Immature natural killer cell (primary cell): ENCODE data around the gene HSD17B2. TPM values are rescaled to one million over a fixed set of nuclear protein-coding genes. Genes with fewer than 3 reads are reported as not detected.

ENCODE experiments used
- DNase-seq, 3 donors: peaks; one replicate each; pipeline ENCODE4 v3.0.0; 2022; ENCODE audit warnings: mixed read lengths in 1 of 3
- H3K27ac Mint-ChIP-seq, 6 donors: one replicate each; pipeline ENCODE4 v1.8.0; 2020; ENCODE audit warnings: mixed read lengths in 6 of 6, mild to moderate bottlenecking in 5 of 6, inconsistent platforms in 4 of 6, moderate library complexity in 3 of 6
- H3K27me3 Mint-ChIP-seq, 3 donors: one replicate each; pipeline ENCODE4 v1.8.0; 2020 to 2021; ENCODE audit warnings: low read depth in 3 of 3, mild to moderate bottlenecking in 3 of 3, mixed read lengths in 3 of 3, moderate library complexity in 3 of 3, inconsistent platforms in 1 of 3
- H3K36me3 Mint-ChIP-seq, 3 donors: one replicate each; pipeline ENCODE4 v1.8.0; 2020; ENCODE audit warnings: mixed read lengths in 3 of 3, inconsistent platforms in 2 of 3, mild to moderate bottlenecking in 2 of 3
- H3K4me1 Mint-ChIP-seq, 2 donors: one replicate each; pipeline ENCODE4 v1.8.0; 2020; ENCODE audit warnings: inconsistent platforms in 2 of 2, mild to moderate bottlenecking in 2 of 2, mixed read lengths in 2 of 2, moderate library complexity in 1 of 2
- H3K4me3 Mint-ChIP-seq, 5 donors: one replicate each; pipeline ENCODE4 v1.8.0; 2020; ENCODE audit warnings: mild to moderate bottlenecking in 5 of 5, mixed read lengths in 5 of 5, inconsistent platforms in 3 of 5, moderate library complexity in 3 of 5
- H3K9me3 Mint-ChIP-seq, 6 donors: one replicate each; pipeline ENCODE4 v1.8.0; 2020; ENCODE audit warnings: mild to moderate bottlenecking in 6 of 6, mixed read lengths in 6 of 6, inconsistent platforms in 4 of 6, moderate library complexity in 3 of 6
- polyA plus RNA-seq, 3 donors: library from polyadenylated mRNA; unstranded; fragments of 300-500 nt; fragmentation: Illumina TruSeq; gene quantifications; one replicate each; pipeline ENCODE4 v1.2.3, GENCODE V29; 2021

HSD17B2 gene
- polyA plus RNA-seq, 3 donors from 2014 or later = not detected

DNA sequence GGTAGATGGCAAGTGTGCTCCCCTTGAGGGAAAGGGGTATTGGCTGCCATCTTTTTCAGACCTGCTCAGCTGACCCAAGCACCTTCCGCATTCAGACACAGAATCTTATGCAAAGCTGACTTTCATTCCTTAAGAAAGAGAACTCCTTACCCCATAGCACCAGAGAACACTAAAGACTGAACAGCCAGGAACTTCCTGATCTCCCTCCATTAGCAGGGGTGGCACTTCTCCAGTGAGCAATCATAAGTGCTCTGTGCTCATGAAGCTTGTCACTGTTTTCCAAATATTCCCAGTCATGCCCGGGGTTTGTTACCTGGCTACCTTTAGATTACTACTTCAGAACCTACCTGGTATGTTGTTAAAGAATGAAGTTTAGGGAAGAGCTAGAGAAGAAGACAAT, 11.9 kb downstream of the HSD17B2 start:
- Mint-ChIP-seq H3K27me3 (peaks cover 3 to 5% (median 4%) of the 10 kb centered on the region in 3 donors), H3K9me3 (peaks cover 0 to 2% (median 0%) of the 10 kb centered on the region in 6 donors), H3K4me1 (no peaks in the 10 kb centered on the region), H3K27ac (no peak overlapping the region), H3K36me3 (no peaks in the 10 kb centered on the region), H3K4me3 (no peak overlapping the region)
- no peak for DNase-seq

DNA sequence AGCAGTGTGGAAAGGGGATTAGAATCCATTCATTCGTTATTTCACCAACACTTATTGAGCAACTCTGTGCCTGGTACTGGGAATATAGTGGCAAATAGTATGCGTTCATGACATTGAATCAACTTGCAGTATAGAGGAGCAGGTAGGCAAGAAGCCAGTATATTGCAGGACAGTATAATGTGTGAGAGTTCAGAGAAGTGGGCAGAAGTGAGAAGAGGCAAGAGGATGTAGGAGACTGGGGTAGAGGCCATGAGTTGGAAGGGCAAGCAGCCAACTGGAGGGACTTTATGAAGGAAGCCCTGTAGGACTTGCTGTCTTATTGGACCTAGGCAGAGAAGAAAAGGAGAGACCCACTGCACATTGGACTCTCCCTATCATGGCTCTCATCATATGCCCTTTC, 12.3 kb downstream of the HSD17B2 start:
- DNase-seq = no peak

DNA sequence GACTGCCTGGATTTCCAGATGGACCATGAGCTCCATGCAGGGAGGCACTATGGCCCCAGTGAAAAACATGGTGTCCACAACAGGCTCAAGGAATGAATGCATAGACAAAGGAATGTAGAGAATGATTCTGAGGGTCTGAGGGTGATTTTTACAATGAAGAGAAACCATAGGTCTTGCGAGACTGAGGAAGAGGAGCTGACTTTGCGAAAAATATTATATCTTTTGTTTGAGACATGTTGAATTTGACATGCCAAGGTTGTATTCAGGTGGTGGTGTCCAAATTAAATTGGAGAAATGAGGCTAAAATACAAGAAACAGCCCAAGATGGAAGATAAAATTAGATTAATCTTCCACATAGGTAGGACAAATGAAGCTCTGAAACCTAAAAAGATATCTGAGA, 12.7 kb downstream of the HSD17B2 start:
- Mint-ChIP-seq H3K27me3 (peaks cover 3 to 5% (median 4%) of the 10 kb centered on the region in 3 donors), H3K4me1 (no peaks in the 10 kb centered on the region), H3K36me3 (no peaks in the 10 kb centered on the region), H3K9me3 (peaks cover 0 to 2% (median 0%) of the 10 kb centered on the region in 6 donors), H3K27ac (no peak overlapping the region), H3K4me3 (no peak overlapping the region)
- no peak for DNase-seq

More for the DNA sequence above, 12.3 kb downstream of the HSD17B2 start:
- Mint-ChIP-seq H3K36me3 (no peaks in the 10 kb centered on the region), H3K27me3 (peaks cover 3 to 5% (median 4%) of the 10 kb centered on the region in 3 donors), H3K4me1 (no peaks in the 10 kb centered on the region), H3K9me3 (peaks cover 0 to 2% (median 0%) of the 10 kb centered on the region in 6 donors), H3K27ac (no peak overlapping the region), H3K4me3 (no peak overlapping the region)

DNA sequence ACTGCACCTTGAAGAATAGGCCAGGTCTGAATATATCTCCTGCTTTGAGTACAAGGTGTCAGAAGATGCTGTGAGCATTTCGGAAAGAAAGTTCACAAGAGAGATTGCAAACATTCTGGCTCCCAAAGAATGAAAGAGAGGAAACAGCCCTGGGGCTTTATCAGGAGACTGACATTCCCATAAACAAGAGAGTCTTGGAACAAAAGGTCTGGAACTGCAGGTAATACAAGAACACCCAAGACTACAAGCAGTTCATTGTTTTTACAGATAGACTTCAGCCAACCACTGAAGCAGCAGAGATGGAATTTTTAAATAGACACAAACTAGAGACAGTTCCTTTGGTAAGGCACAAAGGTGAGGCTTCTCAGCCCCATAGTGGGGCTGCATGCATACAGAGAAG, 14.4 kb downstream of the HSD17B2 start:
- DNase-seq = no peak
- Mint-ChIP-seq H3K27ac (no peak overlapping the region), H3K4me1 (no peaks in the 10 kb centered on the region), H3K27me3 (peaks cover 3 to 5% (median 3%) of the 10 kb centered on the region in 3 donors), H3K4me3 (no peak overlapping the region), H3K36me3 (no peaks in the 10 kb centered on the region), H3K9me3 (peaks cover 0 to 2% (median 0%) of the 10 kb centered on the region in 6 donors)

DNA sequence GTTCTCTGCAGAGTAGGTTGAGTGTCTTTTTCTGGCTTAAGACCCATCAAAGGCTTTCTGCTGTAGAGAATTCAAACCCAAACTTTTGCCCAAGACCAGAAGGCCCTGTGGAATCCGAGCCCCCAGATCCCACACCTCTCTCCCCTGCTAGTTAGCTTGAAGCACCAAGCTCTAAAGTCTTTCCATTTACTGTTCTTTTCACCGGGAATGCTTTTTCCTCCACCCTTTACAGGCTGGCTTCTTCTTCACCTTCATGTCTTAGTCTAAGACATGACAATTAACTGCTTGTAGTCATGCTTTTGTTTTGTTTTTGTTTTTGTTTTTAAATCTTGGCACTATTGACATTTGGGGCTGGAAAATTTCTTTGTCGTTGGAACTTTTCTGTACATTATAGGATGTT, 15.5 kb downstream of the HSD17B2 start:
- H3K9me3 Mint-ChIP-seq = peaks cover 0 to 2% (median 0%) of the 10 kb centered on the region in 6 donors
- no peak for DNase-seq
- no peaks in the 10 kb centered on the region for H3K4me1 Mint-ChIP-seq
- H3K27me3 Mint-ChIP-seq = peaks cover 2 to 5% (median 3%) of the 10 kb centered on the region in 3 donors
- H3K4me3 Mint-ChIP-seq = no peak overlapping the region
- H3K27ac Mint-ChIP-seq = no peak overlapping the region
- no peaks in the 10 kb centered on the region for H3K36me3 Mint-ChIP-seq

DNA sequence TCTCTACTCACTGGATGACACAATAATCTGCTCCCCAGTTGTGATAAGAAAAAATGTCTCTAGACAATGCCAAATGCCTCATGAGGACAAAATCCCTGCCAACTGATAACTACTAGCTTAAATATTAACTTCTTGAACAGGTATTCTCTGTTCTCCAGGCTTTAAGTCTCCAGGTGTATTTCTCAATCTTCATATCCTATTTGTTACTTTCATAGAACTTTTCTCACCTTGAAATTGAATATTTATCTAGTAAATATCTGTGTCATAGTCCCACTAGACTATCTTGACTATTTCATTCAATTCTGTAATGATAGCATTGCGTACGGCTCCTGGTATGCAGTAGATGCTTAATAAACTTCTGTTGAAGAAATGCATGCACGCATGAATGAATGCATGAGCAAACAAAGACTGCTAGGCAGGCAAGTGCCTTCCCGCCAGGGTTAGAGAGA, 15.9 kb downstream of the HSD17B2 start:
- DNase-seq = no peak
- no peaks in the 10 kb centered on the region for H3K36me3 Mint-ChIP-seq
- H3K9me3 Mint-ChIP-seq = no peaks in the 10 kb centered on the region
- no peaks in the 10 kb centered on the region for H3K4me1 Mint-ChIP-seq
- peaks cover 2 to 5% (median 3%) of the 10 kb centered on the region in 3 donors for H3K27me3 Mint-ChIP-seq
- no peak overlapping the region for H3K4me3 Mint-ChIP-seq
- H3K27ac Mint-ChIP-seq = no peak overlapping the region

DNA sequence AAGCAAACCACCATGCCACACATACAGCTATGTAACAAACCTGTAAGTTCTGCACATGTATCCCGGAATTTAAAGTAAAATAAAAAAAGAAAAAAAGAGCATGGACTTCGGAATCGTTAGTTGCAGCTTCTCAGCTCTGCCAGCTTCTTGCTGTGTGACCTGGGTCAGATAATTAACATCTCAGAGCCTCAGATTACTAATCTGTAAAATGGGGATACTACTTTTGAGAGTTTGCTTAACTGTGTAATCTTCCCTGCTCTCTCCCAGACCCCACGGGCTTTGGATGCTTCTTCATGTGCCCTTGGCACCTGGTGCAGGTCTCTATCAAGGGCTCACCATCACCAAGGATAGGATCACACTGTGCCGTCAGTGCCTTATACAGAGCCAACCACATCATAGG, 16.6 kb downstream of the HSD17B2 start:
- DNase-seq = no peak
- H3K4me3 Mint-ChIP-seq = no peak overlapping the region
- H3K4me1 Mint-ChIP-seq = no peaks in the 10 kb centered on the region
- no peaks in the 10 kb centered on the region for H3K9me3 Mint-ChIP-seq
- H3K27me3 Mint-ChIP-seq = peaks cover 2 to 5% (median 2%) of the 10 kb centered on the region in 3 donors
- no peak overlapping the region for H3K27ac Mint-ChIP-seq
- no peaks in the 10 kb centered on the region for H3K36me3 Mint-ChIP-seq

DNA sequence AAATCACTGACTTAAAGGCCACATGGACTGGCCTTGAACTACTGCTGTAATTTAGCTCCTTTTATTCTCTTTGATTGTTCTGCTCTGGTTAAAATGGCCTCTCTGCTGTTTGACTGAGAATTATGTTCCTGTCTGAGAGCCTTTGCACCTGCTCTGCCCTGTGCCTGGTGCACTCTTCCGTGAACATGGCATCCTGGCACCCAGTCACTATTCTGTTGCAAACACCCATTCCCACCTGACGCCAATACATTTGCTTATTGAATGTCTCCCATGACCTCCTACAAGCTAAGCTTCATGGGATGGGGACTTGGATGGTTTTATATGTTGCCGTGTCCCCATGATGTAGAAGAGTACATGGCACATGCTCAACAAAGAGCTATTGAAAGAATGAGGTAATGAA, 20.1 kb downstream of the HSD17B2 start:
- Mint-ChIP-seq H3K4me1 (no peaks in the 10 kb centered on the region), H3K4me3 (no peak overlapping the region), H3K9me3 (no peaks in the 10 kb centered on the region), H3K27ac (no peak overlapping the region), H3K36me3 (no peaks in the 10 kb centered on the region), H3K27me3 (peaks cover 0 to 7% (median 6%) of the 10 kb centered on the region in 3 donors)
- no peak for DNase-seq

DNA sequence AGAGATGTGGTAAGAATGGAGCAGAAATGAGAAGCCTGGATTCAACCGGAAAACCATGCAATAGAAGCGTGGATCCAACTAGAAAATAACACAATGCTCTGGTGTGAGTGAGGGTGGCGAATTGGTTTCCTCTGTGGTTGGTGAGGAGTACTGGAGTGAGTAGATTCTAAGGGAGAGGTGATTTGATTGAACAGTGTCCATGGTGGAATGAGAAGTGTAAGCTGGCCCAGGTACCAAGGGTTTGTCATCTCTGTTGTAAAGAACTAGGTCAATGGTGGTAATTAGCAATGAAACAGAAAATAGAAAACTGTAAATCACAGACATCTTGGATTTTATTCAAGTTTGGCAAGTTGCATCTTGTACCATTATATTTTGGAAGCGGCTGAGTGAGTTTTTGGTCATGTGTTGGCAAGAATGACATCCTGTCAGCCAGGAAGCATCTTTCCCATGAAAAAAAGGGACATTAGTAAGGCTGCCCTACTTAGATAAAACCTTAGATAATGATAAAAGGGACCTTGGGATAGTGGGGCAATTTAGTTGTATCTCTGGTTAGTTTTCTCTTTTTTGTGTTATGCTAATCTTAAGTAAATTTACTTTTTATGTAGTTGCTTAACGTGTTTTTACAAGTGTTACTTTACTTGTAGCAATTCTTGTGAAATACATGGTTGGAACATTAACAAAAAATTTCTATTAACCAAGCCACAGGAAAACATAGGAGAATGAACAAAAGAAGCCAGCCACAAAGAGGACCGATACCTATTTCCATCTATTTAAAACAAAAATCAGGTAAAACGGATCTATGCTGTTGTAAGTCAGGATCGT, 20.9 kb downstream of the HSD17B2 start:
- H3K4me1 Mint-ChIP-seq = no peaks in the 10 kb centered on the region
- H3K36me3 Mint-ChIP-seq = no peaks in the 10 kb centered on the region
- DNase-seq = no peak
- no peaks in the 10 kb centered on the region for H3K9me3 Mint-ChIP-seq
- H3K27ac Mint-ChIP-seq = no peak overlapping the region
- H3K27me3 Mint-ChIP-seq = peaks cover 0 to 6% (median 6%) of the 10 kb centered on the region in 3 donors
- H3K4me3 Mint-ChIP-seq = no peak overlapping the region

DNA sequence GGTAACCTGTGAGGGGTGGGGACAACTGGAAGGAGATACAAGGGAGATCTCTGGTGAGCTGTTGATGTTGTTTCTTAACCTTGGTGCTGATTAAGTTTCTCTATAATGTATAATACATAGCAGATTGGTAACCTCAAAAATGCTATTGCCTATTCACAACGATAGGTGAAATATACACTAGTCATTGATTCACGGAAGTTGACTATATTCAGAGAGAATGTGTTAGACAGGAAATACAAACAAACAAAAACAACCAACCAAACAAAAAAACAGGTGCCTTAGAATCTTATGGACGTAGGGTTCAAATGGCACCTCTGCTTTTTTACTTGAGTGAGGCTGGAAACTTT, 21.5 kb downstream of the HSD17B2 start:
- DNase-seq = no peak
- Mint-ChIP-seq H3K36me3 (no peaks in the 10 kb centered on the region), H3K27ac (no peak overlapping the region), H3K4me3 (no peak overlapping the region), H3K4me1 (no peaks in the 10 kb centered on the region), H3K9me3 (no peaks in the 10 kb centered on the region), H3K27me3 (peaks cover 0 to 6% (median 6%) of the 10 kb centered on the region in 3 donors)

DNA sequence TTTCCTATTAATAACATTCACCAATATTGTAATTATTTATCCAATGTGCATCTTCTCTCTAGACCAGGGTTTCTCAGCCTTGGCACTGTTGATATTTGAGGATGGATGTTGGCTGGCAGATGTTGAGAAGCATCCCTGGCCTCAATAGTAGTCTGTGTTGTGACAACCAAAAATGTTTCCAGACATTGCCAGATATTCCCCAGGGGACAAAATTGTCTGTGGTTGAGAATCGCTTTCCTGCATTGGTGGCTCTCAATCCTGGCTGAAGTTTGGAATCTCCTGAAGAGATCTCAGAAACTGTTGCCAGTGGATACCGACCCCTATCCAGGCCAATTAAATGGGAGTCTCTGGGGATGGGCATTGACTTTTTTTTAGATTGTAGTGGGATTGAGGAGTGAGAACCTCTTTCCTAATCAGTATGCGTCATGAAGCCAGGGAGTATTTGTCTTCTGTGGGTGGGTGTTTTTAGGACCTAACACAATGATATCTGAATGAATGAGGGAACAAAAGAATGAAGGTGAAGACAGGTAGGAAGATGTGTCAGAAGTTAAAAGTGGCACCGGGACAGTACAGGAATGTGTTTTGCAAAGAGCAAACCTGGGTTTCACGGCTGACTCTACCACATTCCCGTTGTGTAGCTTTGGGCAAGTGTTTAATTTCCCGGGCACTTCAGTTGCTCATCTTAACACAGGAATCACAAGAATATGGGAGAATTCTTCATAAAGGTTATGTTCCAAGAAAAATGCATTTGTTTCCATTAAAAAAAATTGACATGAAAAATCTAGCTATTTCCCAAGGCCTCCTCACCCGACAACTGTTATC, 24.3 kb downstream of the HSD17B2 start:
- Mint-ChIP-seq H3K27me3 (peaks cover 0 to 16% (median 6%) of the 10 kb centered on the region in 3 donors), H3K4me1 (no peaks in the 10 kb centered on the region), H3K9me3 (no peaks in the 10 kb centered on the region), H3K27ac (no peak overlapping the region), H3K4me3 (no peak overlapping the region), H3K36me3 (no peaks in the 10 kb centered on the region)
- DNase-seq = no peak

DNA sequence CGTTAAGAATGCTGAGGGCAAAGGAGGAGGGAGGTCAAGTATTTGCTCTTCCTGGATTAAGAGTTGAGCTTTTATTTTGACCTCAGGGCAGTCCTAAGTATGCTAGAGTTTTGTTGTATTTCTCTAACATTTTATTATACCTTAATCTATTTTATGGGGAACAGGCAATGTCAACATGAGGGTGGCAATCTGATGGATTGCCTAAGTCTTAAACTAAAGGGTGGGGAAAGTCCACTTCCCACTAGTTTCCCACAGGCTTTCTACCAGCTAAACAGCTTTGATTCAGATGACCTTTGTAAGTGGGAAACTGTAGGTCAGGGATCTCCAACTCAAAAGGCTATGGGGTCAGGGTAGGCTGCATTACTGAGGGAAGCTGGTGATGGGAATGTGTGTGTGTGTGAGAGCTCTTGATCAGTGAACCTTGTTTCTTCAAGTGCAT, 24.9 kb downstream of the HSD17B2 start:
- Mint-ChIP-seq H3K27ac (no peak overlapping the region), H3K36me3 (no peaks in the 10 kb centered on the region), H3K9me3 (no peaks in the 10 kb centered on the region), H3K4me3 (no peak overlapping the region), H3K4me1 (no peaks in the 10 kb centered on the region), H3K27me3 (peaks cover 0 to 19% (median 6%) of the 10 kb centered on the region in 3 donors)
- DNase-seq = no peak

DNA sequence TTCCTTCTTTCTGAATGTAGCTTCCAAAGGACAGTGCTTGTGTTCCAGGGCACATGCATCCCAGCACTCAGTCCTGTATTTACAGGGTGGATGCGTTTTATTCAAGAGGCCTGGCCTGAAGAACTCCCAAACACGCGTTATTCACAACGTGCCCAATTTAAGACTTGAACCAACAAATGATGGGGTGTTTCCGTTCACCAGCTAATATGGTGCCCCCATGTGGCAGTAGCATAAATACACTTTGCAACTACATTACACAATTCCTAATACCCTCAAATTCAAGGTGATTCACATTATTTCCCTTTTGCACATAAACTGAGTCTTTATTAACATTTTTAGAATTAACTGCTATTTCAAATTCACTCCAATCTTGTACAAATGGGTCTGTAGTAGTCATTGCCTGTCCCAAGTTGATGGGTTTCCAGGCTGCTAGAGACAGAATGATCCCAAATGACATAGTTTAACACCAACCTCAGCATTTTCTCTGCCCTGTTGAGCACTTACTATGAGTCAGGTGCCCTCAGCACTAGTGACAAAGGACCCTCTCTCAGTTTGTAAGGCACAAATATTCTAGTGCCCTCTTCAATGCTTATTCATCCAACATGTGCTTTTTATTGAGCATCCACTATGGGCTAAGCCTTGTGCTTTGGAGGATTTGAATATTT, 26.9 kb downstream of the HSD17B2 start:
- Mint-ChIP-seq H3K27ac (no peak overlapping the region), H3K4me3 (no peak overlapping the region), H3K4me1 (no peaks in the 10 kb centered on the region), H3K27me3 (peaks cover 0 to 18% (median 6%) of the 10 kb centered on the region in 3 donors), H3K36me3 (no peaks in the 10 kb centered on the region), H3K9me3 (no peaks in the 10 kb centered on the region)
- DNase-seq = peak in 1 of 3 donors; percentile 0

DNA sequence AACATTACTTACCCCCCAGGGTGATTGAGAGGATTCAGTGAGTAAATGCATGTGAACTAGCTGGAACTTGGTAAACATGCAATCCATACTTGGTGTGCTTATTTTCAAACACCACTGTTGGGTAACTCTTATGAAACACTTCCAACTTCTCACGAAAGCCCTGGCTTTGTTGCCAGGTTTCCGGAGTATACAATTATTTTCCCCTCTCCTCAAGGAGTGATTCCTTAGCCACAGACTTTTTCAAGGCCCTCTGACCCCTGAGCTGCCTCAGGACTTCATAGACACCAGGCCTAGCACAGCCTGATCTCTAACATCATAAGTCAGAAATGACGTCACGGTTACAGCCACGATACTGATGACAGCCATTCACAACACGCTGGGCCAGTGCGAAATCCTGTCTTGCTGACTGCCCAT, 27.6 kb downstream of the HSD17B2 start:
- Mint-ChIP-seq H3K4me1 (no peaks in the 10 kb centered on the region), H3K27me3 (peaks cover 0 to 14% (median 6%) of the 10 kb centered on the region in 3 donors), H3K9me3 (no peaks in the 10 kb centered on the region), H3K27ac (no peak overlapping the region), H3K36me3 (no peaks in the 10 kb centered on the region), H3K4me3 (no peak overlapping the region)
- no peak for DNase-seq
